SHP77 (cell line): ENCODE measurements around the gene B4GAT1.
"Not testable (repeated sequence)": the region's sequence is repeated elsewhere in the genome, so short reads cannot be mapped to it uniquely, and the experiment has no call there.

Experiments
- DNase-seq, 2 experiments: peaks; one replicate each; lab custom pipeline; 2025; lab: John Stamatoyannopoulos, UW

B4GAT1 gene

DNA sequence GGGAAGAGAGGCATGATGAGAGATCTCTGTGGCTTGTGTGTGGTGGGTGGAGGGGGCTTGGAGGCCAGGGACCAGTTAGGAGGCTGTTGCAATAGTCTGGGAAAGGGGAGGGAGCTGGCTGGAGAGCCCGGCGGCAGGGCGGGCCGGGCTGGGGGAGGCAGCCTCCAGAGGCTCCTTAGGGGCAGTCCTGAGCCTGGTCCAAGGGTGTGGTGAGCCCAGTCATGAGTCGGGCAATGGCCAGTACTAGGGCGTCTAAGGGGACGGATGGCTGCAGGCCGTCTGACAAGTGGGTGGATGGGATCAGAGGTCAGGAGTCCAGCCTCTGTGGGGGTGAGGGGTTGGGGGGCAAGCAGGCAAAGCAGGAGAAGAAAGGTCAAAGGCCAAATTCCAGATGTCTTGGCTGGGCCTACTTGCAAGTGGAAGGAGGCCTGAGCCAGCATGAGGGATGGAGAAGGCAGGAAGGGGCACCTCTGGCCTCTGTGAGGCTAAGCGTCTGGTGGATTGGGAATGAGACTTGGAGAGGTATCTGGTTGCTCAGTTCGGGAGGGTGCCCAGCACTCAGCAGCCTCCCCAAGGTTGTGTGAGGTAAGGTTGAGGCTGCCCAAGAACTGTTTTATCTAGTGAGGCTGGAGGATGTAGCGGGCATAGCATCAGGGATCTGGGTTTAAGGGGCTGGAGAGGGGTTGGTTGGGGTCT is 24.5 kb downstream of the B4GAT1 start:
- no peak for DNase-seq

GRCh38 chr11:66321606-66322005 is 25.8 kb downstream of the B4GAT1 start:
- no peak for DNase-seq

DNA sequence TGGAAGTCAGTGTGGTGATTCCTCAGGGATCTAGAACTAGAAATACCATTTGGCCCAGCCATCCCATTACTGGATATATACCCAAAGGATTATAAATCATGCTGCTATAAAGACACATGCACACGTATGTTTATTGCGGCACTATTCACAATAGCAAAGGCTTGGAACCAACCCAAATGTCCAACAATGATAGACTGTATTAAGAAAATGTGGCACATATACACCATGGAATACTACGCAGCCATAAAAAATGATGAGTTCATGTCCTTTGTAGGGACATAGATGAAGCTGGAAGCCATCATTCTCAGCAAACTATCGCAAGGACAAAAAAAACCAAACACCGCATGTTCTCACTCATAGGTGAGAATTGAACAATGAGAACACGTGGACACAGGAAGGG is 26.7 kb downstream of the B4GAT1 start:
- DNase-seq: not testable (repeated sequence)

DNA sequence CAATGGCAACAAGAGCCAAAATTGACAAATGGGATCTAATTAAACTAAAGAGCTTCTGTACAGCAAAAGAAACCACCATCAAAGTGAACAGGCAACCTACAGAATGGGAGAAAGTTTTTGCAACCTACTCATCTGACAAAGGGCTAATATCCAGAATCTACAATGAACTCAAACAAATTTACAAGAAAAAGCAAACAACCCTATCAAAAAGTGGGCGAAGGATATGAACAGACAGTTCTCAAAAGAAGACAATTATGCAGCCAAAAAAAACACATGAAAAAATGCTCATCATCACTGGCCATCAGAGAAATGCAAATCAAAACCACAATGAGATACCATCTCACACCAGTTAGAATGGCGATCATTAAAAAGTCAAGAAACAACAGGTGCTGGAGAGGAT is 27.1 kb downstream of the B4GAT1 start:
- DNase-seq: not testable (repeated sequence)

- DNase-seq: no peak
Observed at GRCh38 chr11:66318600-66318970, 28.8 kb downstream of the B4GAT1 start.

- DNase-seq: peak; percentile 32 to 49
Observed at GRCh38 chr11:66317723-66318599, 29.5 kb downstream of the B4GAT1 start.

DNA sequence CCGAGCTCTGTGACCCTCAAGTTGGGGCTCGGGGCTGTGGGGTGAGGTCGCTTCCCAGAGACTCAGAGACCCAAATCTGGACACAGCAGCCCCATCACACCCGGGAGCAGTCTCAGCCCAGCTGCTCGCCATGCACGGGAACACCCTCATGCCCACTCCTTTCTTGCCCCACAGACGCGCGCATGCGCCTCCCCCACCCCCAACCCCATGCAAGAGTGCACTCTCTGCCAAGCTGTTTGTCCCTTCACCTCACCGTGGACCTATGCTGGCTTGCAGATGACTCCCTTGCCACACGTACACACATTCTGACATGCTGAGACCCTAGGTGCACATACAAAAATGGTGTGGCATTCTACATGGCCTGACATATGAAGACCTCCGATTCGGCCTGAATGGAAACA is 30.1 kb downstream of the B4GAT1 start:
- DNase-seq: no peak

DNA sequence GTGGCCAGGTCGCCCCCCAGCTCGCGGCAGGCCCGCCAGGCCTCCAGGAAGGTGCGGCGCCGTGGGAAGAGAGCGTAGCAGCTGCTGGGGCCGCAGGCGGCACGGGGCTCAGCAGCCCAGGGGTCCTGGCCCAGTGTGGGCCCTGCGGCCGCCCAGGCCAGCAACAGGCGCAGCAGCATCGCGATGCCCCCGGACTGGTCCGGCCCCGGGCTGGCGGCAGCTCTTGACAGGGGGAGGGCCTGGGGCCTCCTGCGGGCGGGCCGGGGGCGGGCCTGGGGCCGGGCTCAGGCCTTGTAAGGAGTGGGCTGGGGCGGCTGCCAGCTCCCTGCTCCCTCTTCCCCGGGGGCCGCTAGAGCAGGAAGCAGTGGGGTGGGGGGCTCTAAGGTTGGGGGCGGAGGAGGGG is 30.6 kb downstream of the B4GAT1 start, which contains the start of gene CD248:
Gene CD248 (minus strand): TSS at position 196 of the 403 bp plus-strand sequence. CDS start 17 bp downstream, at position 179.
- DNase-seq: no peak

DNA sequence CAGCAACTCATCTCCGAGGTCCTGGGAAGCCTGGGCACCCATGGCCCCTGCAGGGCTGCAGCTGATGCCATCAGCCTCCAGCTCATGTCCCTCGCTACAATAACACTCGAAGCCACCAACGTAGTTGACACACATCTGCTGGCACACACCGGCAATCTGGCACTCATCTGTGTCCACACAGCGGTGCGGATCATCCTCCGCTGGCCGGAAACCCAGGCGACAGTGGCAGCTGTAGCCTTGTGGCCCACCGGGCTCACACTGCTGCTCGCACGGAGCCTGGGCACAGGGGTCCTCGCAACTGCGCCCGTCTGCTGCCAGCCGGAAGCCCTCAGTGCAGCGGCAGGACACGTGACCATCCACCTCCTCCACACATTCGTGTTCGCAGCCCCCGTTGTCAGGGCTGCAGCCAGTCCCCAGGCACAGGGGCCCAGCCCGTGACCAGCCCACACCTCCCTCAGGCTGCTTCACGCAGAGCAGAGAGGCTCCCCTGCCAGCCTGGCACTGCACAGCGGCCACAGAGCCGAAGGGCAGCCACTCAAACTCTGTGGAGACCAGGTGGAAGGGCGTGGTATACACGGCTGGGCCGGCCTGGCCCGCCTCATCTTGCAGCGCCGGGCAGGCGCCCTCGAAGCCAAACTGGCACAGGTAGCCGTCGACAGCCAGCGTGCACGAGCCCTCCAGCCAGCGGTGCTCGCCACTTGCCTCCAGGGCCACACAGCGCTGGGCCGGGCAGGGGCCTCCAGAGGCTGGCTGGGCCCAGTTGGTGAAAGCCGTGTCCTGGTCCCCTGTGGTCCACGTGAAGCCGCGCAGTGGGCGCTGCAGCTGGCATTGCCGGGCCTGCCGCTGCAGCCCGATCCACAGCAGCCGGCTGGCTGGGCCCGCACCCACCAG is 31.3 kb downstream of the B4GAT1 start:
- peak; percentile 70 to 79 for DNase-seq

- DNase-seq: no peak
Observed at GRCh38 chr11:66315498-66315885, 31.9 kb downstream of the B4GAT1 start.

DNA sequence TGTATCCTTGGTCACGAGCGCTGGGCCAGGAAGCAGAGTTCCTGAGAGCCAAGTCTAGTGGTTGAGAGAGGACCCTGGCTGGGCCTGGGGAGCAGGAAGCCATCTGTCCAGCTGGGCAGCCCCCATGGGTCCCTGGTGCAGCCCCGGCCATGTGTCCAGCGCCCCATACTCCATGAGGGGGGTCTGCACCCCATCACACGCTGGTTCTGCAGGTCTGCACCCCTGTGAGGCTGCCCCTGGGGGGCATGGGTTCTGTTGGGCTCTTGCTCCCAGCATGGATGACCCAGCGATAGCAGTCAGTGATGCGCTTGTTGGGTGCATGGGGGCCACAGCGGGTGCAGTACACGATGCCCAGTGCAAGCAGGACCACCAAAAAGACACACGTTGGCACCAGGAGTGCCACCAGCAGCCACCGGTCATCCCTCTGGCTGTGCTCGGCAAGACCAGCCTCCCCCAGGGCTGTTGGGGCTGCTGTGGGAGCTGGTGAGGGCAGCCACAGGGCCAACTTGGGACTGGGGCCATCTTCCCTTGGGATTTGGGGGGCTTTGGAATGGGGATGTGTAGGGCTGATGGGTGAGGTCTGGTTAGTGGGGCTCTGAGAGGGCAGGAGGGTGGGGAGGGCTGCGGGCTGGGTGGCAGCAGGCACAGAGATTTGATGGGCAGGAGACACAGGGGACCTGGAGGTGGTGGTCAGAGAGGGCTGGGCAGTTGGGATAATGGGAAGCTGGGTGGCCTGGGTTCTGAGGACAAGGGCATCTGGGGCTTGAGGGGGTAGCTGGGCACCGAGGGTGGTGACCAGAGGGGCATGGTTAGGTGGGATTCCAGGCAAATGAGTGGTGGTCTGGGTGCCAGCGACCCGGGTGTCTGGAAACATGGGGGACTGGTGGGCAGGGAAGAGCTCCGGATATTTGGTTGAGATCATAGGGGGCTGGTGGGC is 32.6 kb downstream of the B4GAT1 start:
- DNase-seq: no peak

DNA sequence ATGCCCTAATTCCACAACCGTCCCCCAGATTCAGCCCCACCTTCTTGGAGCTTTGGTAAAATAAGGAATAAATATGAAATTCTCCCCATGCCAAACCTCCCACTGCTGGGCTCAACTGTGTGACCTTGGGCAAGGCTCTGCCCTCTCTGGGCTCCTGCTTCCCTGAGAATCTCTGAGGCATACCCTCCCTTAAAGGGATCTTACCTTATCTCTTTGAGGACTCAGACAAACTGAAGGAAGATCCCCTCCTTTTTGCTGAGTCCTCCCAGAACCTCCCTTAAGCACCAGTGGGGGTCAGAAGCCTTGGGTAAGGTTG is 33.3 kb downstream of the B4GAT1 start:
- no peak for DNase-seq

GRCh38 chr11:66313321-66314185 is 33.9 kb downstream of the B4GAT1 start:
- DNase-seq: no peak

- DNase-seq: peak; percentile 97 to 99
Observed at GRCh38 chr11:66312549-66313320, 34.7 kb downstream of the B4GAT1 start.

DNA sequence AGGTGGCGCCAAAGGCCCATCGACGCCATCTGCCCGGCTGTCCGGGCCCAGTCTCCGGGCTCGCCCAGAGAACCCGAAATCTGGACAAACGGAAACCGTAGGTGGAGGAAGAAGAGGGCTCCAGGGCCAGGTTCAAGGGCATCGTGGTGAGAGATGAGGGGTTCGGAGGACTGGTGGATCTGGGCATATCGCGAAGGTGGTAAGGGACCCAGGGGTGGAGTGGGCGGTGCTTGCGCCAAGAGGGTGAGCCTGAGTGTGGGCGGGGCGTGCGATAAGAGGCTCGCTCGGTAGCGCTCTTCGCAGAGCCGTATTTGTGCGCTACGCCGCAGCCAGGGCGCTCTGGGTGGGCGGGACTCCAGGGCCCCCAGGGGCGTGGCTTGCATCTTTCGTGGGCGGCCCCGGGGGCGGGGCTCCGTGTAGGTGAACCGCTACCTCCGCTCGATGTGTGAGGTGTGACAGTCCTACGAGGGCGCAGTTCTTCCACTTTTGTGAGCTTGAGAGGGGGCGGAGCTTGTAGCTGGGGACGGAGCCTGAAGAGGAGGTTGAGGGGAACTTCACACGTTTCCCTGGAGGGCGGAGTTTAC is 35.4 kb downstream of the B4GAT1 start:
- peak; percentile 95 to 96 for DNase-seq

- peak in 1 of 2 experiments; percentile 68 for DNase-seq
Observed at GRCh38 chr11:66311470-66311964, 35.9 kb downstream of the B4GAT1 start.

GRCh38 chr11:66310803-66311440 is 36.5 kb downstream of the B4GAT1 start:
- not testable (repeated sequence) for DNase-seq

DNA sequence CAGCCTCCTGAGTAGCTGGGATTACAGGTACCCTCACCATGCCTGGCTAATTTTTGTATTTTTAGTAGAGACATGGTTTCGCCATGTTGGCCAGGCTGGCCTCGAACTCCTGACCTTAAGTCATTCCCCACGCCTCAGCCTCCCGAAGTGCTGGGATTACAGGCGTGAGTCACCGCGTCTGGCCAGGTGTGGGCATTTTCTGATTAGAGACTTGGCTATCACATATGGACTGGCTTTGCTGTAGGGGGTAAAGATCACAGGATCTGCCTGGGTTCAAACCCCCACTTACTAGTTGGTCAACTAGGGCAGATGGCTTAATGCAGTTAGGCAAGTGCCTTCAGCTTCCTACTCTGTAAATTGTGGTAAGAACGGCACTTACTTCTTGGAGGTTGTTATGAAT is 37.1 kb downstream of the B4GAT1 start:
- DNase-seq: no peak
